ENCODE measurements around the gene PPOX.

PPOX gene

DNA sequence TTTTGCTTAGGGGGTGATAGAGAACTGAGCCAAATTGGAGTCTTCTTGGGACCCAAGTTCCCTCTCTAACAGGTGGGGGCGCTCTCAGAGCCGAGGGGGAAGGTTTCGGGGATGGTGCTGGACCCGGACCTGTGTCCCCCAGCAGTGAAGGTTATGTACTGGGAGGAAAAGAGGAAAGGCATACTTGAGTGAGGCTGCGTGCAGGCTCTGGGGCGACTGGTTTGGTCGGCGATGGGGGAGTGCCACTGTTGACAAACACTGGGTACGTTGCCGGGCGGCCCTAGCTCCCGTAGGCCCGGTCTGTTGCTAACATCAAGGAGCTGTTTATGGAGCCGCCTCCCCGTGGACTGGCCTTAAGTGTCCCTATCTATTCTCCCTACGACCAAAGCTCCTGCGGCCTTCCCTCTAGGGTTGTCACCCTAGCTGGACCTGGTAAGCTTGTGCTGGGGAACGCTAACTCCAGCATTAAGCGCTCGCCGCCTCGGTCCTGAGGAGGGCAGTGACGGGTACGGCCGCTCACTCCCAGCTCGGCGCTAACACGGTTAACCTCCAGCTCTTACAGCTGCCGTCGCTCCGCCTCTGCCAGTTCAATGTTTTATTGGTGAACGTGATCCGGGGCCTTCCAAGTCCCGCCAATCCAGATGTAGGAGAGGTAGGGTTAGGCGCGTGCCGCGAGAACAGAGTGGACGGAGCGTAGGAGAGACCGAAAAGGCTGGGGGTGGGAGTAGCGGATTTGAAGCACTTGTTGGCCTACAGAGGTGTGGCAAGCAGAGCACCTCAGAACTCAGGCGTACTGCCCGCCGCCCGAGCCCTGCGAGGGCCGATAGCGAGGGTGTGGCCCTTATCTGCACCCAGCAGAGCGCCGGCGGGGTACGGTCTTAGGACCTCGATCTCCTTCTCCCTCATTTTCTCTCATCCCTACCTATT lies at the start of gene PPOX:
Gene PPOX (plus strand): TSS at position 685 of the 927 bp plus-strand sequence. CDS start 422 bp downstream, outside the sequence.
- peak; percentile 92 for DNase-seq

GRCh38 chr1:161117759-161118581 lies 48.3 kb upstream of the PPOX start, which contains the start of the genes NIT1 and PFDN2:
Gene NIT1 (plus strand): TSS chr1:161118105. CDS start chr1:161118177, 72 bp downstream.
Gene PFDN2 (minus strand): TSS chr1:161118037. CDS start chr1:161118026, 11 bp downstream.
- peak; percentile 93 for DNase-seq

- DNase-seq: peak; percentile 72
These were observed 46.9 kb upstream of the PPOX start for GRCh38 chr1:161119092-161119903.

DNA sequence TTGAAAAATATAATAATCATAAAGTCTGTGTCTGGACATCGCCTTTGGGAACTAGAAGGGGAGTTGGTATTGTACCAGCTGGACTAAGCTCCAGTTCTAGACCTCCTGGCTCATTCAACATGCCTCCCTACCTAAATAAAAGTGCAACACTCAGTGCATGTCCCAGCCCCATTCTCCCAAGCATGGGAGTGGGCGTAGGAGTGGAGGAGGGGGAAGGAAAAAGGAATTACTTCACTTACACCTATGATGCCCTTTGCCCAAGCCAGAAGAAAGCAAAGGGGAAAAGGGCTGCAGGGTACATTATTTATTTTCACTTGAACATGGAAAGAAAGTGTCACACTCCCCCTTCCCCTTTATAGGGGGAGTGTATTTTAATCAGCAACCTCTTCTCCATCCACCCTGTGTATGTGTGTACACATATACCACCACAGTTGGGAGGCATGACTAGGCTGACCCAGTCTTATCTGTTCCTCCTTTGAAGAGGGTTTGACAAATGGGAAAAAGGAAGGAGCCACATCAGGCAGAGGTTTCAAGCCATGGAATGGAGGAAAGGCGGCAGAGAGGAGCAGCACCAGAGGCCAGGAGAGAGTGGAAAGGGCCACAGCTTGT lies 45.1 kb upstream of the PPOX start:
- DNase-seq: no peak

- DNase-seq: no peak
These were observed 44.4 kb upstream of the PPOX start for GRCh38 chr1:161121834-161122233.

DNA sequence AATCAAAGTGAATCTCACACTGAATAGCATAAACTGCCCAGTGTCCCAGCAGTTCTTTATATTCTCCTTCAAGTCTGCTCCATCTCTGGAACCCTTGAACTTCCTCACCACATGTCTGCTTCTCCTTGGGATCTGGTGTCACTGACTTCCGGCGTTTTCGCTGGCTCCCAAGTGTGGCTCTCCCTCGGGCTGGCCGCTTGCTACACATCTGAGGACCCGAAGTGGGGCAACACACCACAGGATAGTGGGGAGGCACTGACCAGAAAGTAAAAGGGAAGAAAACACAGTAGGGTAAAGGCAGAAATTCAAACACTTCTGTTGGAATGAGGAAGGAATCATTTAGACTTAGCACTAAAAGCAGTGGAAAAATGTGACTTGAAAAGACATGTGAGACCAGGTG lies 43.3 kb upstream of the PPOX start:
- no peak for DNase-seq

DNA sequence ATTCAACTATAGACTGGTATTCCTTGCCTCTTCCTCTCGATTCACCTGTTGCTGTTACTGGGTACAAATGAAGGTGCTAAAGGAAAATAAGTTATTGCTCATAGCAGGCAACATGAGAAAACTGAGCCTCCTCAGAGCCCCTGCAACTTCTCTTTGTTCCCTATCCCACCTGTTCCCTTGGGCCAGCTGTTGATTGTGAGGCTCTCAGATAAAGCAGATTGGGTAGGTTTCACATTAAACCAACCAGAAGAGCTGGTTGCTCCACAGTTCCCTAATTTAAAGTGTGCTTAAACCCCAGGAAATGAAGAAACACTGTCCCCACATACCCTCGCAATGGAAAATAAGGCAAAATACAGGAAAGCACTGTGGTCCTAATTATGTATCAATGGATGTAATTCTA lies 38.6 kb upstream of the PPOX start:
- no peak for DNase-seq

DNA sequence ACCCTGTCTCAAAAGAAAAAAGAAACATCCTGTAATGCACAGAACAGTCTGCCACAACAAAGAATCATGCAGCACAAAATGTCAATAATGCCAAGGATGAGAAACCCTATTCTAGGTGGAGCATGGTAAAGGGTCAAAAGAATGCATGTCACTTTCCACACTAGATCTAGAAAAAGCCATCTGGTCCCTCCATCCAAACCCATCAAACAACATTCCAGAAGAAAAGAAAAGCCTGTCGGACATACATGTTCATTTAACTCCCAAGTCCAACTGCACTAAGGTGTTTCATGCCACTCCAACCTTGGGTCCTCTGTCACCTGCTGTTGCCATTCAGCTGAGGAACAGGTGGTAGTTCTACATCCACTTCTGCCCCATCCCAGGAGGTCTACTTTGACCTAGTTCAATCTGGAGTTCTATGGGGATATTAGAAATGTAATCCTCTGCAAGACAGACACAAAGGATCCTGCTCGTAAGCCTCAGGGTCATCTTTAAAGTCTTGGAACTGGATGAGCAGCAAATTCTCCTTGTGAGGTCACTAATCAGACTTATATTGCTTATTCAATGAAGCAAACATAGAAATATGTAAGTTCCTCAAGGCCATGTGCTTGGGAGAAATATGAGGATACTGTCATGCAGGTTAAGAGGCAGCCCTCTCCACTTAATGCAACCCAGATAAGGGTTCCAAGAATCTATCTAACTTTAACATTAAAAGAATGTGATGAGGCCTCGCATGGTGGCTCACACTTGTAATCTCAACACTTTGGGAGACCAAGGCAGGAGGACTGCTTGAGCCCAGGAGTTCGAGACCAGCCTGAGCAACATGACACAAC lies 37.4 kb upstream of the PPOX start:
- no peak for DNase-seq

DNA sequence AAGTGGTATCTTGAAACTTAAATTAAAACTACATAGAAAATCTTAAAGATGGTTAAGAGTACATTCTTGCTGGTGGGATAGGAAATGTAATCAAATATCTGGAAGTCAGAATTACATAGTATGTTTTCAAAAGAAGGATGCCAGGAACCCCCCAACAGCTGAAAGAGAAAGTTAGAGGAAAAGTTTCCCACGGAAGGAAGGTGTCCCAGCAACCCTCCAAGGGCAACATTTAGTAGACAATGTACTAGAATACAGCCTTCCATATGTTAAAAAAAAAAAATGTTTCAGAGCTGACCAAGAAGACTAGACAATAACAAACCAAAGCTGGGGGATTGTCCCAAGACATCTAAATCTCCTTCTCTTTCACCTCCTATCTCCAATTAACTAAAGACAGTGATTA lies 36.0 kb upstream of the PPOX start:
- DNase-seq: no peak

DNA sequence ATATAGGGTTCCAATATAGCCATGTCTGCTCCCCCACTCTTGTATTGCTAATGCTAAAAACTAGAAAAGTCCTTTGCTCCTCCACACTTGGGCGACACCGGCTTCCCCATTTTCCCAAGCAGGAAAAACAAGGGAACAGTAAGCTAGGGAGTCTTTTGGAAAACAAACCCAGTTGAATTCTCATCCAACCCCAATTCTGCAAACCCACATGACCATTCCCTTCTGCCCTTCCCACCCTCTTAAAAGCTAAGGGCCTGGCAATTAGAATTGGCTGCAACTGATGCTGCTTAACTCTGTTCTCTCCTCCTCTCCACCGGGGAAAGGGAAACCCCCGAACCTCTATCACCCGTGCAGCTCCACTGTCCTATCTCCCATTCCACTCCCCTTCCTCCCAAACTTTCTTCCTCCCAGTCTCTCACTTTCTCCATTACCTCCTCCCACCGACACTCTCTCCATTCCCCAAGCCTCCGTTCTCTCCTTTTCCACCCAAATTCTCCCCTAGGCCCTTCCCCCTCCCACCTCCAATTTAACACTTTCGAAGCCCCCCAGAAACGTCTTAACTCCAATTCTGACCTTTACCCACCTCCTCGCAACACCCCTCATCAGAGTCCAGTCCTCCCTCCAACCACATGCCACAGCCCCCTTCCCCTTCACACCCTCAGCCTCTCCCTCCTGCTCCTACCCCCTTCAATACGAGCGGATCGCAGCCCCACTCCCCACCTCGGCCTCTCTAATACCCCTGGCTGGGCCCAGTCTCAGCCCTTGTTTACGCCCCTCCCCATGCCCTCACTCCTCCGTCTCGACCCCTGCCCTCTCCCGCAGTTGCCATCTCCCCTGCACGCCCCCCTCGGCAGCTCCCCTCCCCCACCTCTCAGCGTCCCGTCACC lies 34.5 kb upstream of the PPOX start:
- no peak for DNase-seq

- DNase-seq: peak; percentile 92
These were observed 33.6 kb upstream of the PPOX start, which contains the start of gene DEDD for GRCh38 chr1:161132410-161133219. Gene DEDD (minus strand): TSS chr1:161132667. CDS start chr1:161124462, 8,205 bp downstream.

GRCh38 chr1:161133220-161133740 lies 32.9 kb upstream of the PPOX start:
- no peak for DNase-seq

GRCh38 chr1:161137881-161138280 lies 28.3 kb upstream of the PPOX start:
- DNase-seq: no peak

GRCh38 chr1:161138431-161138830 lies 27.8 kb upstream of the PPOX start:
- no peak for DNase-seq

GRCh38 chr1:161139766-161140165 lies 26.5 kb upstream of the PPOX start:
- DNase-seq: no peak

DNA sequence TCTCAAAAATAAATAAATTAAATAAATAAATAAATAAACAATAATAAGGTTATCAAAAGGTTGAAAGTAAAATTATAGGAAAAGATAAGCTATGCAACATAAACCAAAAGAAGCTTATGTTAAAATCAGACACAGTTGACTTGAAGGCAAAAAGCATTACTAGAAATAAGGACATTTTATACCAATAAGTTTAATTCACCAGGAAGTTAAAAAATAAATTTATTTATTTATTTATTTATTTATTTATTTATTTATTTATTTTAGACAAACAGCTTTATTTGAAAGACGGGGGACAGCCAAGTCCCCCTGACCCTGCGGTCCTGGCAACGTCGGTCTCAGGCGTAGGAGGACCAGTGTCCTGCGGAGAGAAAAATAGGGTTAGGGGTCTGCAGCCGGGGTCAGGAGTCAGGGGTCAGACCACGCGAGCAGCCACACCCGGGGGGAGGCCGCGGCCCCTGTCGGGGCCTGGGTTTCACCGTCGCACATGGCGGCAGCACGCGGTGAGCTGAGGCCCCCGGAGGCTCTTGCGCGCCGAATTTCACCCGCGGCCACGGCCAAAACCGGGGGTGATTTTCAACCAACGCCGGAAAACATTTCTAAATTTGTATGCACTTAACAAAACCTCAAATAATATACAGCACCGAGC lies 25.3 kb upstream of the PPOX start:
- no peak for DNase-seq

DNA sequence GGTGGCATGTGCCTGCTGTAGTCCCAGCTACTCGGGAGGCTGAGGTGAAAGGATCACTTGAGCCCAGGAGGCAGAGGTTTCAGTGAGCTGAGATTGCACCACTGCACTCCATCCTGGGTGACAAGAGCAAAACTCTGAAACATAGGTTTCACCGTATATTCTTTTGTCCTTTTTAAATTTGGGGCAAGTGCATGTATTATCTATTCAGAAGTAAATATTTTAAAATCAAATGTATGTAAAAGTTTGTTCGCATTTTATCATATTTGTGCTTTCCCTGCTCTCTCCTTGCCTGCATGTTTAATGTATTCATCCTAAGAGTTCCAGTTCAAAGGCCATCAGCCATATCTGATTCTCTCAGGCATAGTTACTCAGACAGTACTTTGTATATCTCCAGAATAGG lies 20.4 kb upstream of the PPOX start:
- DNase-seq: no peak

GRCh38 chr1:161153176-161153575 lies 13.1 kb upstream of the PPOX start:
- DNase-seq: no peak

All from activated CD8-positive, alpha-beta memory T cell treated with anti-CD3 and anti-CD28 coated beads, Interleukin-2, amount 50 U/mL, for 48 hours (primary cell).